ENCODE measurements around the gene PSMA5.
"Not testable (repeated sequence)": the region's sequence is repeated elsewhere in the genome, so short reads cannot be mapped to it uniquely, and the experiment has no call there.

Gene PSMA5

DNA sequence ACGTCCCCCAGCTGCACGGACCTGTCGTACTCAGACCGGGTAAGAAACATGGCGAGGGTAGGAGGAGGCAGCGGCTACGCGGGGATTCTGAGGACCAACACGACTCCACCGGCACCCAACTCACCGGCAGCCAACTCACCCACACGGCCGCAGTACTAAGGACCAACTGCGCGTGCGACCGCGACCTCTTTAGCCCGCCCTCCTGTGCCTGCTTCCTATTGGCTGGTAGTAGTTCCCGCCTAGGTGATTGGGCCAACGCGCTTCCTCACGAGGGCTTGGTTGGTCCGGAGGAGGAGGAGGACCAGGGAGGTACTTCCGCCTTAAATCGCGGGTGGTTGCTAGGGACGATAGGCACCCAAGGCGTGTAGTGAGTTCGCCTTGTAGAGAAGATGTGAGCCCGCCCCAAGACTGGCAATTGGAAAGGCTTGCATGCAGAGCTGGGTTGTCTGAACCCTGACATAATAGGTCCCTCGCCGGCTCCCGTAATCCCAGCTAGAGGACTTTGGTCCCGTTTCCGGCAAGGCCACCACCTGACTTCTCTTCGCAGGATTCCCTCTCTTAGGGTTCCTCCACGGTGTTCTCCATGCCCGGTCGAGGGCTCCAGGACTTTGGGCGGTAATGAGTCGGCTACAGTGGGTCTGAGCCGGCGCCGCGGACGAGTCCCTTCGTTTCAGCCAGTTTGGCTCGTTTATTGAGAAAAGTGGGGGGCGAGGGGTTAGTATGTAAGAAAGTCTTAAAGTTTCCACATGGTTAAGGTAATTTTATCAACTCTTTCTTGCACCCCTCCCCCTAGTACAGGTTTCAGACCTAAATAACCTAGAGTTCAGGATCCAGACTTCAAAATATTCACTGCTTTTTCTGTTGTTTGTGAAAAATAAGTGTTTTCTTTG is at the start of gene PSMA5:
Gene PSMA5, minus strand, starts transcription at position 168 of the 890 bp plus-strand sequence. Its CDS starts 118 bp downstream, at position 50.
- DNase-seq (ENCODE audit: low read depth in 2 of 2), result peak; percentile 95

DNA sequence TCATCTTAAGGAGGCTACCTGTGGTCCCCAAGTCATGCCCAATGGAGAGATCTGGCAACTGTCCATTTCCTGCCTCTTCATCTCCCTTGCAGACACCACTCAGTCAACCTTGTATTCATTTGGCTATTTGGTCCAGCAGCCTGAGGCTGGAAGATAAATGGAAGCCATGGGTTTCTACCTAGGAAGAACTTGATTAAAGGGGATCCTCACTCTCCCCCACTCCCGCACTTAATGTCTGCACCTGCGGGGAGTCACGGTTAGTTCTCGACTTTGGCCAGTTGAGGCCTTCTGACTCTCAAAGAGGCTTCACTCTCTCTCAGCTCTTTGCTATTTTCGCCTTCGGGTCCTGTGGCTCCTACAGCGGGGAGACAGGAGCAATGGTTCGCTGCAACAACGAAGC is 49.0 kb upstream of the PSMA5 start:
- no peak for DNase-seq (ENCODE audit: low read depth in 2 of 2)

GRCh38 chr1:109474697-109475096 is 48.4 kb upstream of the PSMA5 start:
- no peak for DNase-seq (ENCODE audit: low read depth in 2 of 2)

DNA sequence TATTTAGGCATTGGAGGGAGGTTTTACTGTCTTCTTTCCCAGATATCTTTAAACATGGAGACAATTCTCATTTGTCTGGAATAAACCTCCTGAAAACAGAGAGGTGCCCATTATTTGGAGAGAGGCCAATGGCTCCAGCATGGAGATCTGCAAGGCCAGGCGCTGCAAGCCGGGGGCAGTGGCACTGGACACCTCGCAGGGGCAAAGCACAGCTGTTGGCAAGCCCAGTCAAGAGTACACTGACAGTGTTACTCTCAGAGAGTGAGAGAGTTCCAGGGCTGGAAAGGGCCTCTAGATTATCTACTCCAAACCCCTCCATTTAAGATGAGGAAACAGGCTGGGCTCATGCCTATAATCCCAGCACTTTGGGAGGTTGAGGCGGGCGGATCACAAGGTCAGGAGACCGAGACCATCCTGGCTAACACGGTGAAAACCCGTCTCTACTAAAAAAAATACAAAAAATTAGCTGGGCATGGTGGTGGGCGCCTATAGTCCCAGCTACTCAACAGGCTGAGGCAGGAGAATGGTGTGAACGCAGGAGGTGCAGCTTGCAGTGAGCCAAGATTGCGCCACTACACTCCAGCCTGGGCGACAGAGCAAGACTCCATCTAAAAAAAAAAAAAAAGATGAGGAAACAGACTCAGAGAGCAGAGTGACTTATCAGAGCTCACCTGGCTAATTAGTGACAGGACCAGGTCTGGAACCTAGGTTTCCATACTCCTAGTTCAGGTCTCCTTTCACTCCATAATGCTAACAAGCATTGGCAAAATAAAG is 47.2 kb upstream of the PSMA5 start:
- not testable (repeated sequence) for DNase-seq (ENCODE audit: low read depth in 2 of 2)

DNA sequence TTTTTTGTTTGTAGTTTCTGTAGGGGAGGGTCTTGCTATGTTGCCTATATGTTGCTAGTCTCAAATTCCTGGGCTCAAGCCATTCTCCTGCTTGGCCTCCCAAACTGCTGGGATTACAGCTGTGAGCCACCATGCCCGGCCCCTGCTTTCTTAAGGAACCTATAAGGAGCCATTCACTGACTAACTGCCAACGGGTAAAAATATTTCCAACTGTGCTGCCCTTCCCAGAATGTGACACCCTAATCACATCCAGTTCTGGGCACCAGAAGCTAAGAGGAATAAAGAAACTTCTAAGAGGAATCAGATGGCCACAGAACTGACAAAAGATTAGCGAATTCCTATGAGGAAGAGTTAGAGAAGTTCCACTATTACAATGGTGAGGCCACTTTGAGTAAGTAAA is 46.5 kb upstream of the PSMA5 start:
- DNase-seq (ENCODE audit: low read depth in 2 of 2), result no peak

GRCh38 chr1:109470245-109470644 is 44.0 kb upstream of the PSMA5 start:
- no peak for DNase-seq (ENCODE audit: low read depth in 2 of 2)

- no peak for DNase-seq (ENCODE audit: low read depth in 2 of 2)
Observed at GRCh38 chr1:109468903-109469302, 42.7 kb upstream of the PSMA5 start.

- no peak for DNase-seq (ENCODE audit: low read depth in 2 of 2)
Observed at GRCh38 chr1:109468061-109468460, 41.8 kb upstream of the PSMA5 start.

- no peak for DNase-seq (ENCODE audit: low read depth in 2 of 2)
Observed at GRCh38 chr1:109467301-109467777, 41.1 kb upstream of the PSMA5 start.

- no peak for DNase-seq (ENCODE audit: low read depth in 2 of 2)
Observed at GRCh38 chr1:109466452-109467300, 40.4 kb upstream of the PSMA5 start, which contains the start of gene SYPL2. Gene SYPL2 (plus strand): TSS chr1:109466546. CDS start chr1:109466844, 298 bp downstream.

GRCh38 chr1:109466125-109466451 is 39.8 kb upstream of the PSMA5 start:
- DNase-seq (ENCODE audit: low read depth in 2 of 2), result no peak

GRCh38 chr1:109457819-109458218 is 31.6 kb upstream of the PSMA5 start:
- no peak for DNase-seq (ENCODE audit: low read depth in 2 of 2)

DNA sequence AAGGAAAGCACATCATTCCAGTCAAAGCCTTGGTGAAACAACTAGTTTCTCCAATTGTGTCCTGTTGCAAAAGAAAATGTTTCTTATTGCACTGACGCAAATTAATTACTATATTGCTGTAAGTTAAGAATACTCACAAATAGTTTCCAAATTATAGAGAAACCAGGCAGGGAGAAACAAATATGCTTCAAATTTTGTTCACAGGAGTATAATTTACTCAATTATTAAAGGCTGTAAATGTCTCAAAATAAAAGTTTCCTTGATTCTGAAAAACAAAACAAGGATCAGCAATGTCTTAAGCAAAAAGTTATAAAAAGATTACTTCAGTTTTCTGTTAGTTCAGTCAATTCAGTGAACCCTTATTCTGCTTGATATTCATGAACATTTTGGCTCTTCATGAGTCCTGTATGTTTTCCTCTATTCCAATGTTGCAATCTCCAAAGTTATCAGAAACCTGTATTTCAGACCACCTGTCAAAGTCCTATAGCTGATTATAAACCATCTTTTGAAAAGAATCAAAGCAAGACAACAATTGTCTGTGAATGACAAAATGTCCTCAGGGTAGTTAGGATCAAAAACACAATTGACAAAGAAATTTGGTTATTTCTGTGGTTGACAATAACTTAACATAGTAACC is 28.4 kb upstream of the PSMA5 start:
- no peak for DNase-seq (ENCODE audit: low read depth in 2 of 2)

DNA sequence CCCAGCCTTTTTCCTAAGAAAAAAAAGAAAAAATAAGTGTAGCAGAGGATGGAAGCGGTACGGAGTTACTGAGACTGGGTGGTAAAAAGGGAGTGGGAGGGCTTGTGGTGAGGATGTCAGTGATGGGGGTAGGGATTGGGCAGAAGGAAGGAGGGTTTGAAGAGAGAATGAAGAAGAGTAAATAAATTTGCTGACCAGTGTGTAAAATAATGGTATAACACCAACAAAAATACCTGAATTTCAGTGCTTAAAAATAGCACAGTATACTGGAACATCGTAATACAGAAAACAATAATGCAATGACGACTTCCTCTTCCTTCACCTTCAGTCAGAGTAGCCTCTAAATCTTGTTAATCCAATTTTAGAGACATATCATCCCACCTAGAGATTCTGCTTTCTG is 21.3 kb upstream of the PSMA5 start:
- no peak for DNase-seq (ENCODE audit: low read depth in 2 of 2)

DNA sequence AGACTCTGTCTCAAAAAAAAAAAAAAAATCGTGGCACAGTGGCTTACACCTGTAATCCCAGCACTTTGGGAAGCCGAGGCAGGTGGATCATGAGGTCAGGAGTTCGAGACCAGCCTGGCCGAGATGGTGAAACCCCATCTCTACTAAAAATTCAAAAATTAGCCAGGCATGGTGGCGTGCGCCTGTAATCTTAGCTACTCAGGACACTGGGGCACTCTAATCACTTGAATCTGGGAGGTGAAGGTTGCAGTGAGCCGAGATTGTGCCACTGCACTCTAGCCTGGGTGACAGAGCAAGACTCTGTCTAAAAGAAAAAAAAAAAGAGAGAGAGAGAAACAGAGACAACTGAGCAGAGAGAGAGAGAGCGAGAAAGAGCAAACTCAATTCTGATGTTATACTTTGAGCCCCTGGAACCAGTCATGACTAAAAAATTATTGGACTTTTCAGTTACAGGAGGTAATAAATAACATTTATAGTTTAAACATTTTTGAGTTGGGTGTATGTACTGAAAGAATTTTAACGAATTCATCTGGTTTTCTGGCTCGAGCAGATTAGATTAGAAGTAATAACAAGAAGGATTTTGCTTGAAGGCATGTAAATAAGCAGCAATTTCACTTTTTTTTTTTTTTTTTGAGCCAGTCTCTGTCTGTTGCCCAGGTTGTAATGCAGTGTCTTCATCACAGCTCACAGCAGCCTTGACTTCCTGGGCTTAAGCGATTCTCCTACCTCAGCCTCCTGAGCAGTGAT is 19.9 kb upstream of the PSMA5 start:
- DNase-seq (ENCODE audit: low read depth in 2 of 2), result not testable (repeated sequence)

- DNase-seq (ENCODE audit: low read depth in 2 of 2), result no peak
Observed at GRCh38 chr1:109444346-109444745, 18.1 kb upstream of the PSMA5 start.

DNA sequence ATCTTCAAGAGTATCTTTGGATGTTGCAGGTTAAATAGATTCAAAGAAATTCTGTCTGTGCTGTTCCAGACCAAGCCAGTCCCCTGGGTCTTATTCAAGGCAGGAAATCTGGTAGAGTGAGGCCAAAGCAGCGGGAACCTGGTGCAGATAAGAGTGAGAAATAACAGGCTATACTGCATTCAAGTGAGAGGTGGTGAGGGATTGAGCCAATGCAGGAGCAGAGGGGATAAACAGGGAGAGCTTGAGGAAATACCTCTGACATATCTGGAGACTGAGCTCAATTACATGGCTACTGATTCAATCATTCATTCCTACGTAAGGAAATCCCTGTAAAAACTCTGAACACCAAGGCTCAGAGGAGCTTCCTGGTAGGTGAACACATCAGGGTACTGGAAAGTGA is 17.2 kb upstream of the PSMA5 start:
- no peak for DNase-seq (ENCODE audit: low read depth in 2 of 2)

- no peak for DNase-seq (ENCODE audit: low read depth in 2 of 2)
Observed at GRCh38 chr1:109441069-109441468, 14.8 kb upstream of the PSMA5 start.

DNA sequence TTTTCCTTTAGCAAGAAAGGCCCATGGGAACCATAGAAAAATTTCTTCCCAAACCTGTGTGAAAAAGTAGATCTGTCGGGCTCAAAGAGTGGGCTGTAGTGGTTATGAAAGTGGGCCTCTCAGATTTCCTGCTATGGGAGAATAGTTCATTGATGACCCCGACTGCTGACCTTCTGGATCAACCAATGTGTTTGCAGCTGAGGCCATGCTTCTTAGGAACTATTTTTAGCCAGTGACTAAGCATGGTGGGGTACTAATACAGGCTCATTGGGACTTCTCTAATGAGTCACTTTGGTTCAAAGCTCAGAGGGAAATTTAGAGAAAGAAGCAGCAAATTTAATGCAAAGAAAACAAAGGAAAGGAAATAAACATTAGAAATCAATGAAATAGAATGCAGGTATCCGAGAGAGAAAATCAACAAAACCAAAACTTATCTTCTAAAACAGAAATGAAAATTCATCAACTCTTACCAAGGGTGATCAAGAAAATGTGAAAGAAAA is 12.6 kb upstream of the PSMA5 start:
- DNase-seq (ENCODE audit: low read depth in 2 of 2), result no peak

- no peak for DNase-seq (ENCODE audit: low read depth in 2 of 2)
Observed at GRCh38 chr1:109434484-109434883, 8.2 kb upstream of the PSMA5 start.
